ENCODE results near the gene QKI. TPM values are rescaled to one million over a fixed set of nuclear protein-coding genes. Genes with fewer than 3 reads are reported as not detected.

QKI gene
- total RNA-seq, 1 donor from 2014 or later = 234 TPM

DNA sequence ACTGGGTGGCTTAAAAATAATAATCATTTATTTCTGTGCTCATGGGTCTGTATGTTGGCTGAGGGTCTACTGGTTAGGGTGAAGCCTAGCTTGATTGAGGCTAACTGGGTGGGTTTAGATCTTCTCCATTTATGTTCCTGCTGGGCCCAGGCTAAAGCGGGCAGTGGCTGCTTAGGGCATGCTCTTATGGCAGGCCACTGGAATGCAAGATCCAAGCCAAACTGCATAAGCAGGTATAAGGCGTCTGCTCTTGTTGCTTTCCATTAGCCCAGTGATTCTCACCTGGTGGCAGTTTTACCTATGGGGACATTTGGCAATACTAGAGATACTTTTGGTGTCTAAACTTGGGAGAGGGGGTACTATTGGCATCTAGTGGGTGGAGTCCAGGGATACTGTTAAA lies 44.5 kb downstream of the QKI start:
- H3K36me3 ChIP-seq = no peaks in the 10 kb centered on the region
- DNase-seq (no peak), ATAC-seq (peak; percentile 57)
- intact Hi-C loops (cut with DNase I) = no loop called here
- H3K4me3 ChIP-seq = no peak overlapping the region
- peaks cover 37% of the 10 kb centered on the region for H3K4me1 ChIP-seq
- no peak for TF ChIP-seq CTCF (IDR thresholded peaks at IDR 0.05)
- H3K9me3 ChIP-seq = no peaks in the 10 kb centered on the region
- no peaks in the 10 kb centered on the region for H3K27me3 ChIP-seq
- no peak overlapping the region for H3K27ac ChIP-seq

DNA sequence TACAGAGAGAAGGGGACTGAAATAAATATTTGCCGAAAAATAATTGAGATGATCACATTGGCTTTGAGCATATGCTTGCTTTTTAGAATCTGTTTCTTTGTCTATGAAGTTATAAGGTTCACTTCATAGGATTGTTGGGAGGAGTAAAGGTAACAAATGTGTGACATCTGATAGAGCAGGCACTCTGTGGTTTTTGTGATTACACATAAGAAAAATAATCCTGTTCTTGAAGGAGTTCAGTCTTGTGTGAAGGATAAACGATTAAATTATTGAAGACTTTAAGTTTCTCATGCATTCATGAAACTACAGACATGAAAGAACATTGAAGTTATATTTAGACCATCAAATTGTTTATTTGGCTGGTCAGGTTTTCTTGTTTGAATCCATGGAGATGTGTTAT lies 45.0 kb downstream of the QKI start:
- Histone ChIP-seq H3K36me3 (no peaks in the 10 kb centered on the region), H3K27me3 (no peaks in the 10 kb centered on the region), H3K27ac (peak overlapping the region; percentile 55), H3K4me3 (peak overlapping the region; percentile 43), H3K4me1 (peaks cover 37% of the 10 kb centered on the region), H3K9me3 (no peaks in the 10 kb centered on the region)
- no peak for ATAC-seq
- no peak for TF ChIP-seq CTCF (IDR thresholded peaks at IDR 0.05)
- intact Hi-C loops (cut with DNase I) = no loop called here
- DNase-seq = no peak

DNA sequence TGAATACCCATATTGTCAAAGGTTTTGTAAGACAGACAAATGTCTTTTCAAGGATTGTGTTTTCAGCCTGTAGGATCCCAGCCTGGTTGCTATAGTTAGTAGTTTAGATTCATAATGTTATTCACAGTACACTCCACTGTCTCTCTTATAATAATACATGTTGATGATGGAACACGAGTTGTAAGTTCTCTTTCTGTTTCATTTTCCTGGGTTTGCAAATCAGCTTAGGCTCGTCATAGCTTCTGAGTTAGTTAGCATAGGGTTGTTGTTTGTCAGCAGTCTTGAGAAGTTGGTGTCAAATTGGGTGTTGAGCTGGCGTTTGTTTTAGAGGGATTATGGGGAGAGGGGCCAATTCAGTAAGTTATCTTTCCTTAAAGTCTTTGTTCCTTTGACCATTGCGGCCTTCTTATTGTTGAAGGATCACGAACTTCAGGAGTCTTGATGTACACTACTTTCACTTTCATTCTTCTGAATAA lies 45.8 kb downstream of the QKI start:
- Histone ChIP-seq H3K27me3 (no peaks in the 10 kb centered on the region), H3K4me3 (peak overlapping the region; percentile 43), H3K36me3 (no peaks in the 10 kb centered on the region), H3K27ac (peak overlapping the region; percentile 55), H3K9me3 (no peaks in the 10 kb centered on the region), H3K4me1 (peaks cover 37% of the 10 kb centered on the region)
- DNase-seq = no peak
- TF ChIP-seq CTCF (IDR thresholded peaks at IDR 0.05) = no peak
- intact Hi-C loops (cut with DNase I) = no loop called here
- peak; percentile 41 for ATAC-seq

DNA sequence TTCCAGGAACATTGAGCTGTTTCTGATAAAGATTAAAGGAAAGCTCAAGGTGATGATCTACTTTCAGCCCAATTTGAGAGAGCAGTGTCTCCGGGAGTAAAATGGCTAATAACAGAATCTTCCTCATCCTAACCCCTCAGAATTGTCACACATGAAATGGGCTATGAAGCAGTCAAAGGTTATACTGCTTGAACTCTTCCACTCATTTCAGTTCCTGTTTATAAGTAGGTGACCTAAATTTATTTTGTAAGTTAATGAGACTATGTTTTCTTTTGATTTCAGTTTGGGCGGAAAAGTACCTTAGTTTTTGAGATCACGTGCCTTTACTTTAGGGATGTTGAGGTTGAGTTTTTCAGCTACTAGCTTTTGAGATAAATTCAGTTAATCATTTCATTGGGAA lies 47.2 kb downstream of the QKI start:
- Histone ChIP-seq H3K36me3 (no peaks in the 10 kb centered on the region), H3K4me1 (peaks cover 37% of the 10 kb centered on the region), H3K4me3 (no peak overlapping the region), H3K27ac (no peak overlapping the region), H3K9me3 (no peaks in the 10 kb centered on the region), H3K27me3 (no peaks in the 10 kb centered on the region)
- no peak for DNase-seq
- no peak for ATAC-seq
- no peak for TF ChIP-seq CTCF (IDR thresholded peaks at IDR 0.05)
- intact Hi-C loops (cut with DNase I) = no loop called here

DNA sequence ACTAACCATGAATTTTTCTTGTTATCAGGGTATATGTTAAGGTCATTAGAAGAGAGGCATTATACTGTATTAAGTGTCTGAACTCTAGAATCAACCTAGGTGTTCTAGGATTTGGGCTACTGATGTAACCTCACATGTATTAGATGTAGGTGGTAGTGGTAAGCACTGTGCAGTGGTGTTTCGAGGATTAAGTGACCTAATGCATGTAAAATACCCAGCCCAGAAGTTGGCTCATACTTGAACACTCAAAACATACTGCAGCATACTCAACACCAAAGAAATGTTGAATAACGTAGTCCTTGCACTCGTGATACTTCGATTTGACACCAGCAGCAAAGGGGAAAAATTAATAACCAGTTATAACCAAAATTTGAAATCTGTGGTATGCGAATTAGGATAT lies 48.7 kb downstream of the QKI start:
- Histone ChIP-seq H3K4me1 (peaks cover 25% of the 10 kb centered on the region), H3K27me3 (no peaks in the 10 kb centered on the region)
- TF ChIP-seq CTCF (IDR thresholded peaks at IDR 0.05) = no peak

GRCh38 chr6:163463795-163464194 lies 49.3 kb downstream of the QKI start:
- no peaks in the 10 kb centered on the region for H3K27me3 ChIP-seq
- peaks cover 25% of the 10 kb centered on the region for H3K4me1 ChIP-seq
- H3K36me3 ChIP-seq = no peaks in the 10 kb centered on the region
- TF ChIP-seq CTCF (IDR thresholded peaks at IDR 0.05) = no peak
- ATAC-seq (no peak), DNase-seq (no peak)
- H3K27ac ChIP-seq = no peak overlapping the region
- intact Hi-C loops (cut with DNase I) = no loop called here
- no peak overlapping the region for H3K4me3 ChIP-seq
- no peaks in the 10 kb centered on the region for H3K9me3 ChIP-seq

More for the DNA sequence above, 48.7 kb downstream of the QKI start:
- H3K27ac ChIP-seq = no peak overlapping the region
- no peaks in the 10 kb centered on the region for H3K9me3 ChIP-seq
- H3K4me3 ChIP-seq = no peak overlapping the region
- DNase-seq (no peak), ATAC-seq (no peak)
- intact Hi-C loops (cut with DNase I) = no loop called here
- no peaks in the 10 kb centered on the region for H3K36me3 ChIP-seq

Measured in upper lobe of right lung (tissue), 1 donor.